ENCODE data around the gene FOXJ1.

Gene FOXJ1

DNA sequence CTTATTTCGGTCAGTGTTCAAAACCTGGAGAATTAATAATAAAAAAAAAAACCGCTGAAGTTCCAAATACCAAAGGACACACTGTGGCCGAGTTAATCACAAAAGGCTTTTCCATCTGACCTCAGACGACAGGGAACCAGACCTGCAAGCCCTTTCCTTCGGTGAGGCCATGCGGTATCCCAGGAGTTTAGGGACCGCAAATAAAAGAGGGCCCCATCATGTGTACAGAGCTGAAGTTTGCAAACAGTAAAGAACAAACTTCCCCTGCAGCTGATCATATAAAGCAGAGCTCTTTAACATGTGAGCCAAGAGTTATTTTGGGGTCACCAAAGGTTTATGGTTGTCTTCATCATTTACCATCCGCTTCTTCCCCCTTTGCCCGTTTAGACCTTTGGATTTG is 33.0 kb upstream of the FOXJ1 start:
- DNase-seq (ENCODE audit: extremely low read depth, insufficient read length): no peak
- H3K27me3 ChIP-seq (replicated peaks; ENCODE audit: control insufficient read depth, insufficient read depth, low read length): no peaks in the 10 kb centered on the region
- TF ChIP-seq, protein P1, sequence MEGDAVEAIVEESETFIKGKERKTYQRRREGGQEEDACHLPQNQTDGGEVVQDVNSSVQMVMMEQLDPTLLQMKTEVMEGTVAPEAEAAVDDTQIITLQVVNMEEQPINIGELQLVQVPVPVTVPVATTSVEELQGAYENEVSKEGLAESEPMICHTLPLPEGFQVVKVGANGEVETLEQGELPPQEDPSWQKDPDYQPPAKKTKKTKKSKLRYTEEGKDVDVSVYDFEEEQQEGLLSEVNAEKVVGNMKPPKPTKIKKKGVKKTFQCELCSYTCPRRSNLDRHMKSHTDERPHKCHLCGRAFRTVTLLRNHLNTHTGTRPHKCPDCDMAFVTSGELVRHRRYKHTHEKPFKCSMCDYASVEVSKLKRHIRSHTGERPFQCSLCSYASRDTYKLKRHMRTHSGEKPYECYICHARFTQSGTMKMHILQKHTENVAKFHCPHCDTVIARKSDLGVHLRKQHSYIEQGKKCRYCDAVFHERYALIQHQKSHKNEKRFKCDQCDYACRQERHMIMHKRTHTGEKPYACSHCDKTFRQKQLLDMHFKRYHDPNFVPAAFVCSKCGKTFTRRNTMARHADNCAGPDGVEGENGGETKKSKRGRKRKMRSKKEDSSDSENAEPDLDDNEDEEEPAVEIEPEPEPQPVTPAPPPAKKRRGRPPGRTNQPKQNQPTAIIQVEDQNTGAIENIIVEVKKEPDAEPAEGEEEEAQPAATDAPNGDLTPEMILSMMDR (IDR thresholded peaks at IDR 0.05; ENCODE audit: insufficient read depth, low read length, poor library complexity, severe bottlenecking): no peak
- H3K4me3 ChIP-seq (replicated peaks; ENCODE audit: low read depth, low read length): no peak overlapping the region
- H3K36me3 ChIP-seq (ENCODE audit: control insufficient read depth, insufficient read depth, low read length): no peaks in the 10 kb centered on the region

DNA sequence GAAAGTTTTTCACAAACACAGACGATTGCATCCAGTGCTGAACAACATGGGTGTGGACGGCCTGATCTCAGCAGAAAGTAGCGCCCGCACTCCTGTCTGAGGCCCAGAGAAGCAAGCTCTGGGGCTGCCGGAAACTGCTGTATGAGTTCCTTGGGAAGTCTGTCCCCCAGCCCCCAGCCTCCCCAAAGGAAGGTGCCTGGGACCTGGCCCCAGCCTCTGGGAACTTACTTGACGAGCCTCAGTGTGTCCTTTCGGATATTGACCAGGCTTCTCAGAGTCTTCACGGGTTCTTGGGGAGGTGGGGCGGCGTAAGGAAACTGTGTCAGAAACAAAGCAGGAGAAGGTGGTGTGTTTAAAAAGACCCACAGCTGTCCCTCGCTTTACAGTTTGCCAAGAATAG is 32.4 kb upstream of the FOXJ1 start:
- Histone ChIP-seq H3K36me3 (ENCODE audit: control insufficient read depth, insufficient read depth, low read length) (no peaks in the 10 kb centered on the region), H3K27me3 (replicated peaks; ENCODE audit: control insufficient read depth, insufficient read depth, low read length) (no peaks in the 10 kb centered on the region), H3K4me3 (replicated peaks; ENCODE audit: low read depth, low read length) (no peak overlapping the region)
- DNase-seq (ENCODE audit: extremely low read depth, insufficient read length): no peak
- TF ChIP-seq, protein P1 (IDR thresholded peaks at IDR 0.05; ENCODE audit: insufficient read depth, low read length, poor library complexity, severe bottlenecking): no peak

DNA sequence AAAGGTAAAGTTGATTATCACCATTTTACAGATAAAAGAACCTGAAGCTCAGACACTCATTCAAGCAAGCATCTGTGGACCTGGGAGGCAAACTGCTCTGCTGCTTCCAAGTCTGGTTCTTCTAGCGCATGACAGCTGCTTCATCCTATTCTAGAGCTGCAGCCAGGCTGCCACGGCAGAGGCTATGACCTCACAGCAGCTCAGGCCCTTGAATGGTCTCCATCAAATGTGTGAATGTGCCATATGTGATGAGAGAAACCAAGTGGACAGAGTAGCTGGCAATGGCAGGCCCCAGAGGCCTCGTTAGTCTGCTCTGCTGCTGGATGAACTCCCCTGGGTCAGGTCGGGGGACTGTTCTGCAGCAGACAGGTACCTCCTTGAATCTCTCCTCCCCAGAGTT is 30.7 kb upstream of the FOXJ1 start:
- Histone ChIP-seq H3K36me3 (ENCODE audit: control insufficient read depth, insufficient read depth, low read length) (no peaks in the 10 kb centered on the region), H3K4me3 (replicated peaks; ENCODE audit: low read depth, low read length) (no peak overlapping the region), H3K27me3 (replicated peaks; ENCODE audit: control insufficient read depth, insufficient read depth, low read length) (no peaks in the 10 kb centered on the region)
- no peak for DNase-seq (ENCODE audit: extremely low read depth, insufficient read length)
- TF ChIP-seq, protein P1 (IDR thresholded peaks at IDR 0.05; ENCODE audit: insufficient read depth, low read length, poor library complexity, severe bottlenecking): no peak

DNA sequence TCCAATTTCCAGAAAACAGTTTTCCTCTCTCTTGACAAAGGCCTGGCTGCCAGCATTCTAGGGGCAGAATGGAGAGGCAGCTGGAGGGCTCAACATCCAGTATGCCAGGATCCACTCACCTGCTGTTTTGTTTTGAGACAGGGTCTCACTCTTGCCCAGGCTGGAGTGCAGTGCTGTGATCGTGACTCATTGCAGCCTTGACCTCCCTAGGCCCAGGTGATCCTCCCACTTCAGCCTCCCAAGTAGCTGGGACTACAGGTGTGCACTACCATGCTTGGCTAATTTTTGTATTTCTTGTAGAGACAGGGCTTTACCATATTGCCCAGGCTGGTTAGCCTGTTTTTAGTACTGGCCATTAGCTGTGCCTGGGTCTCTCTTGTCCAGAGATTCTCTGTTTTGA is 29.1 kb upstream of the FOXJ1 start:
- no peak for DNase-seq (ENCODE audit: extremely low read depth, insufficient read length)
- Histone ChIP-seq H3K4me3 (replicated peaks; ENCODE audit: low read depth, low read length) (no peak overlapping the region), H3K27me3 (replicated peaks; ENCODE audit: control insufficient read depth, insufficient read depth, low read length) (no peaks in the 10 kb centered on the region), H3K36me3 (ENCODE audit: control insufficient read depth, insufficient read depth, low read length) (no peaks in the 10 kb centered on the region)
- TF ChIP-seq, protein P1 (IDR thresholded peaks at IDR 0.05; ENCODE audit: insufficient read depth, low read length, poor library complexity, severe bottlenecking): no peak

DNA sequence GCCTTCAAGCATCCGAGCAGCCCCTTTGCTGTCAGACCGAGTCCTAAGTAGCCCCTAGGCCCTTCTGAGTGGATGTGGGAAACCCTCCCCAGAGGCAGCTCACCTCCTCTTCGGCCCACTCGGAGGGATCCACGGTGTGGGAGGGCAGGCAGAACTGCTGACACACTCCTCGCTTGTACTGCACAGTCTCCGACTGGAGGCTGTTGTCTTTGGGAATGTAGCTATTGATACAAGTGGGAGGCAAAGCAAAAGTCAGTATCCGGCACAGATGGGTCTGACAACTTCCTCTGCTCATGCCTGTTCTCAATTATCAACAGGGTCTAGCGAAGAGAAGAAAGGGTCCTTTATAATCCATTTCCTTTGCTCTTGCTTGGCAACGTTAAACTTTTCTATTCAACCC is 25.9 kb upstream of the FOXJ1 start:
- no peak for DNase-seq (ENCODE audit: extremely low read depth, insufficient read length)
- Histone ChIP-seq H3K36me3 (ENCODE audit: control insufficient read depth, insufficient read depth, low read length) (no peaks in the 10 kb centered on the region), H3K4me3 (replicated peaks; ENCODE audit: low read depth, low read length) (no peak overlapping the region), H3K27me3 (replicated peaks; ENCODE audit: control insufficient read depth, insufficient read depth, low read length) (no peaks in the 10 kb centered on the region)
- TF ChIP-seq, protein P1 (IDR thresholded peaks at IDR 0.05; ENCODE audit: insufficient read depth, low read length, poor library complexity, severe bottlenecking): no peak

DNA sequence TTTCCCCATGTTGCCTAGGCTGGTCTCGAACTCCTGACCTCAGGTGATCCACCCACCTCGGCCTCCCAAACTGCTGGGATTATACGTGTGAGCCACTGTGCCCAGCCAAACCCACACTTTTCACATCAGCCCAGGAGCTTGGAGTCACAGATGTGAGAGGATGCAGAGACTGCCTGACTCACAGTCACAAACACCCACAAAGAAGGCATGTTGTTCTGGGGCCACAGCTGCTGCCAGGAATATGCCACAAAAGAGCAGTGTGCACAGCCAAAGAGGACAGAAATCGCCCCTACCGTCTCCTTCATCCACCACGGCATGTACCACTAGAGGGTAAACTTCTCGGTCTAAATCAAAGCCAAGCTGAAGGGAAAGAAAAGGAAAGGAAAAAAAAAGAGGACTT is 25.1 kb upstream of the FOXJ1 start:
- TF ChIP-seq, protein P1 (IDR thresholded peaks at IDR 0.05; ENCODE audit: insufficient read depth, low read length, poor library complexity, severe bottlenecking): no peak
- DNase-seq (ENCODE audit: extremely low read depth, insufficient read length): no peak
- Histone ChIP-seq H3K36me3 (ENCODE audit: control insufficient read depth, insufficient read depth, low read length) (no peaks in the 10 kb centered on the region), H3K27me3 (replicated peaks; ENCODE audit: control insufficient read depth, insufficient read depth, low read length) (no peaks in the 10 kb centered on the region), H3K4me3 (replicated peaks; ENCODE audit: low read depth, low read length) (no peak overlapping the region)
